K562 (cell line): ENCODE measurements around the gene E2F1. TPM values are rescaled to one million over a fixed set of nuclear protein-coding genes. Genes with fewer than 3 reads are reported as not detected.

Experiments used
- ARID1B ChIP-seq: fragments of 450-650 bp; IDR thresholded peaks from 2 replicates; pipeline ENCODE4 v1.6.1; 2016; ENCODE audit warnings: antibody characterized with exemption, mild to moderate bottlenecking, inconsistent platforms
- CXXC5 ChIP-seq: fragments of 250-450 bp; sonication (Bioruptor Pico); IDR thresholded peaks from 2 replicates; pipeline ENCODE4 v1.8.0; 2022; ENCODE audit warnings: inconsistent platforms, mild to moderate bottlenecking, moderate library complexity
- E2F5 ChIP-seq: sonication (generic); formaldehyde crosslinking; IDR thresholded peaks from 2 replicates; pipeline ENCODE4 v1.8.0; 2022; ENCODE audit warnings: mild to moderate bottlenecking, missing genetic modification reagents
- HDAC6 ChIP-seq: IDR thresholded peaks from 2 replicates; pipeline ENCODE4 v1.6.1; 2012; ENCODE audit warnings: low read depth, mild to moderate bottlenecking, control low read depth, inconsistent platforms, low read length, moderate library complexity
- HES1 ChIP-seq: fragments of 450-650 bp; IDR thresholded peaks from 2 replicates; pipeline ENCODE4 v1.6.1; 2016; ENCODE audit warnings: low read depth, mild to moderate bottlenecking, moderate library complexity
- JUN ChIP-seq, 2 experiments: sonication (generic) in 1 of 2; formaldehyde crosslinking in 1 of 2; IDR thresholded peaks; 2 replicates each; pipeline versions ENCODE4 v1.6.1 to v1.8.0; 2012 to 2022; ENCODE audit warnings: borderline replicate concordance in 2 of 2, mild to moderate bottlenecking in 2 of 2, improper control_type of control experiment in 1 of 2, low read depth in 1 of 2, low read length in 1 of 2, missing genetic modification reagents in 1 of 2
- NFE2L1 ChIP-seq: fragments of 450-650 bp; IDR thresholded peaks from 2 replicates; pipeline ENCODE4 v1.6.1; 2016; ENCODE audit warnings: missing genetic modification characterization, low read depth, mild to moderate bottlenecking, missing compliant biosample characterization, moderate library complexity, borderline replicate concordance
- RAD51 ChIP-seq: fragments of 450-650 bp; IDR thresholded peaks from 2 replicates; pipeline ENCODE4 v1.7.1; 2016; ENCODE audit warnings: low read depth, mild to moderate bottlenecking, borderline replicate concordance
- ZEB2 ChIP-seq: fragments of 450-650 bp; IDR thresholded peaks from 2 replicates; pipeline ENCODE4 v1.6.1; 2016
- ZNF146 ChIP-seq: IDR thresholded peaks from one replicate; pipeline ENCODE4 v1.6.1; 2018; ENCODE audit warnings: missing compliant biosample characterization; ENCODE audit not compliant: unreplicated experiment
- ZNF165 ChIP-seq: fragments of 250-450 bp; sonication (Bioruptor Pico); IDR thresholded peaks from 2 replicates; pipeline ENCODE4 v1.4.0; 2020; ENCODE audit warnings: borderline replicate concordance
- ZNF24 ChIP-seq: fragments of 450-650 bp; IDR thresholded peaks from 2 replicates; pipeline ENCODE4 v1.6.1; 2016
- ZNF778 ChIP-seq: fragments of 450-650 bp; formaldehyde crosslinking; IDR thresholded peaks from 2 replicates; pipeline ENCODE4 v1.4.0; 2020; ENCODE audit warnings: mild to moderate bottlenecking, moderate library complexity
- polyA plus RNA-seq, 8 experiments: library from polyadenylated mRNA; depleted of rRNA in 4 of 8; stranded (reverse) in 5 of 8; unstranded in 3 of 8; fragments of >200 nt; fragmentation: Nextera tagmentation in 2 of 8; fragmentation: Illumina TruSeq in 1 of 8; extraction: Ambion mirVana in 2 of 8; extraction: Trizol in 1 of 8; gene quantifications; 2 replicates each; pipeline versions ENCODE4 v1.2.1 to v1.2.3, GENCODE V29; 2011 to 2014; ENCODE audit warnings: inconsistent platforms in 1 of 8, missing spikeins in 1 of 8
- total RNA-seq, 7 experiments: library from RNA; depleted of rRNA in 6 of 7; stranded (reverse); fragments of >200 nt in 6 of 7; fragmentation: Illumina TruSeq in 2 of 7; extraction: Trizol in 2 of 7; gene quantifications; 2 replicates each; pipeline versions ENCODE4 v1.2.1 to v1.2.3, GENCODE V29; 2011 to 2021; ENCODE audit warnings: low replicate concordance in 1 of 7
- TF ChIP-seq, protein P1 (sequence below): fragments of 450-650 bp; IDR thresholded peaks from 2 replicates; pipeline ENCODE4 v1.6.1; 2017; ENCODE audit warnings: antibody characterized with exemption
- TF ChIP-seq, protein P2 (sequence below), 2 experiments: fragments of 250-450 bp in 1 of 2; fragments of 450-650 bp in 1 of 2; sonication (Bioruptor Pico) in 1 of 2; IDR thresholded peaks; 2 replicates each; pipeline versions ENCODE4 v1.6.1 to v1.8.0; 2016 to 2021; ENCODE audit warnings: mild to moderate bottlenecking in 2 of 2, moderate library complexity in 2 of 2, missing compliant biosample characterization in 1 of 2, missing genetic modification characterization in 1 of 2
- TF ChIP-seq, protein P3 (sequence below): sonication (generic); formaldehyde crosslinking; IDR thresholded peaks from 2 replicates; pipeline ENCODE4 v1.8.0; 2022; ENCODE audit warnings: mild to moderate bottlenecking, missing genetic modification reagents, borderline replicate concordance
- TF ChIP-seq, protein P4 (sequence below): fragments of 450-650 bp; IDR thresholded peaks from 2 replicates; pipeline ENCODE4 v1.6.1; 2016; ENCODE audit warnings: antibody characterized with exemption
- TF ChIP-seq, protein P5 (sequence below): fragments of 250-450 bp; sonication (Bioruptor Pico); IDR thresholded peaks from 2 replicates; pipeline ENCODE4 v1.8.0; 2021; ENCODE audit warnings: borderline replicate concordance, mild to moderate bottlenecking, moderate library complexity; ENCODE audit not compliant: poor library complexity, severe bottlenecking

The E2F1 gene
- total and polyA plus RNA-seq, 9 of the 15 experiments (the other 6 are each of a cell fraction or from before 2014, with no cell fraction given): 0.14 to 30.6 (median 13.1) TPM

DNA sequence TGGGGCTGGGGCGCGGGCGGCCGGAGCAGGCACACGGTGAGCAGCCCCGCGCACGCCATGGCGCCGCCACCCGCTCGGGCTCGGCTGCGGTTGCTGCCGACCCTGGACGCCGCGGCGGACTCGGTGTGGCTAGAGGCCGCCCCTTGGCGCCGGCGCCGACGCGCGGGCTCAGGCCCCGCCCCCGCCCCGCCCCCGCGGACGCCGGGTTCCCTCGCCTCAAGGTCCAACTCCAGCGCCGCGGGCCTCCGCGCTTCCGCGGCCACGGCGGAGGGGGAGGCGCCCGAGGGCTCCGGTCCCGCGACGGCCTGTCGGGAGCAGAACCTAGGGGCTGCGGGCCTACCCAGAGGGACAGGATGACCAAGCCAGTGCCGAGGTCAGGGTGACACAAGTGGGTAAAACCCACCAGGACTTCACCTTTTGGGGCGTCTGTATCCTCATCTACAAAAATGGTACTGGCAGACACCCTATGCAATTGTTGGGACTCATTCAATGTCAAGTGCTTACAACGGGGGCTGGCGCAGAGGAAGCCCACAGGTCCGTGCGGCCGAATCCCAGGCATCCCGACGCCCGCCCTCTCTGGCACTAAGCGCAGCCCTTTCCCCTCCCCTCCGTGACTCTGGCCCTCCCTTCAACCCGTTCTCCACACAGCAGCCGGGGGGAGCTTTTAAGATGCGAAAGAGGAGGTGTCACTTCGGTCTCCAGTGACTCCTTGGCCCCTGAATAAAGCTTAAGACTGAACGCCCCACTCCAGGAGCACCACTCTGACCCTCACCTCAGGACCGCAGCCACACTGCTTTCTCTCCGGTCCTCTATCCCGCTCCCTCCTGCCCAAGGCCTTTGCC, 11.7 kb downstream of the E2F1 start, which contains the start of gene NECAB3 (continued):
- TF ChIP-seq ZNF165 (CRISPR knock-in tag): no peak
- TF ChIP-seq HDAC6: no peak
- TF ChIP-seq, protein P1, sequence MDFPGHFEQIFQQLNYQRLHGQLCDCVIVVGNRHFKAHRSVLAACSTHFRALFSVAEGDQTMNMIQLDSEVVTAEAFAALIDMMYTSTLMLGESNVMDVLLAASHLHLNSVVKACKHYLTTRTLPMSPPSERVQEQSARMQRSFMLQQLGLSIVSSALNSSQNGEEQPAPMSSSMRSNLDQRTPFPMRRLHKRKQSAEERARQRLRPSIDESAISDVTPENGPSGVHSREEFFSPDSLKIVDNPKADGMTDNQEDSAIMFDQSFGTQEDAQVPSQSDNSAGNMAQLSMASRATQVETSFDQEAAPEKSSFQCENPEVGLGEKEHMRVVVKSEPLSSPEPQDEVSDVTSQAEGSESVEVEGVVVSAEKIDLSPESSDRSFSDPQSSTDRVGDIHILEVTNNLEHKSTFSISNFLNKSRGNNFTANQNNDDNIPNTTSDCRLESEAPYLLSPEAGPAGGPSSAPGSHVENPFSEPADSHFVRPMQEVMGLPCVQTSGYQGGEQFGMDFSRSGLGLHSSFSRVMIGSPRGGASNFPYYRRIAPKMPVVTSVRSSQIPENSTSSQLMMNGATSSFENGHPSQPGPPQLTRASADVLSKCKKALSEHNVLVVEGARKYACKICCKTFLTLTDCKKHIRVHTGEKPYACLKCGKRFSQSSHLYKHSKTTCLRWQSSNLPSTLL: peak; percentile 72; the same call in 1 of the 2 replicates
- no peak for TF ChIP-seq ZEB2
- peak; percentile 84 for TF ChIP-seq CXXC5 (CRISPR knock-in tag)
- TF ChIP-seq, protein P2, sequence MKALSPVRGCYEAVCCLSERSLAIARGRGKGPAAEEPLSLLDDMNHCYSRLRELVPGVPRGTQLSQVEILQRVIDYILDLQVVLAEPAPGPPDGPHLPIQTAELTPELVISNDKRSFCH (CRISPR knock-in tag; IDR thresholded peaks at IDR 0.05): no peak
- TF ChIP-seq, protein P2 (tag; IDR thresholded peaks at IDR 0.05): no peak
- TF ChIP-seq E2F5: no peak
- TF ChIP-seq ZNF24: no peak
- TF ChIP-seq ARID1B: no peak
- TF ChIP-seq ZNF146 (CRISPR knock-in tag): no peak
- TF ChIP-seq HES1: no peak
- TF ChIP-seq, protein P3, sequence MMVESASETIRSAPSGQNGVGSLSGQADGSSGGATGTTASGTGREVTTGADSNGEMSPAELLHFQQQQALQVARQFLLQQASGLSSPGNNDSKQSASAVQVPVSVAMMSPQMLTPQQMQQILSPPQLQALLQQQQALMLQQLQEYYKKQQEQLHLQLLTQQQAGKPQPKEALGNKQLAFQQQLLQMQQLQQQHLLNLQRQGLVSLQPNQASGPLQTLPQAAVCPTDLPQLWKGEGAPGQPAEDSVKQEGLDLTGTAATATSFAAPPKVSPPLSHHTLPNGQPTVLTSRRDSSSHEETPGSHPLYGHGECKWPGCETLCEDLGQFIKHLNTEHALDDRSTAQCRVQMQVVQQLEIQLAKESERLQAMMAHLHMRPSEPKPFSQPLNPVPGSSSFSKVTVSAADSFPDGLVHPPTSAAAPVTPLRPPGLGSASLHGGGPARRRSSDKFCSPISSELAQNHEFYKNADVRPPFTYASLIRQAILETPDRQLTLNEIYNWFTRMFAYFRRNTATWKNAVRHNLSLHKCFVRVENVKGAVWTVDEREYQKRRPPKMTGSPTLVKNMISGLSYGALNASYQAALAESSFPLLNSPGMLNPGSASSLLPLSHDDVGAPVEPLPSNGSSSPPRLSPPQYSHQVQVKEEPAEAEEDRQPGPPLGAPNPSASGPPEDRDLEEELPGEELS: no peak
- TF ChIP-seq, protein P4, sequence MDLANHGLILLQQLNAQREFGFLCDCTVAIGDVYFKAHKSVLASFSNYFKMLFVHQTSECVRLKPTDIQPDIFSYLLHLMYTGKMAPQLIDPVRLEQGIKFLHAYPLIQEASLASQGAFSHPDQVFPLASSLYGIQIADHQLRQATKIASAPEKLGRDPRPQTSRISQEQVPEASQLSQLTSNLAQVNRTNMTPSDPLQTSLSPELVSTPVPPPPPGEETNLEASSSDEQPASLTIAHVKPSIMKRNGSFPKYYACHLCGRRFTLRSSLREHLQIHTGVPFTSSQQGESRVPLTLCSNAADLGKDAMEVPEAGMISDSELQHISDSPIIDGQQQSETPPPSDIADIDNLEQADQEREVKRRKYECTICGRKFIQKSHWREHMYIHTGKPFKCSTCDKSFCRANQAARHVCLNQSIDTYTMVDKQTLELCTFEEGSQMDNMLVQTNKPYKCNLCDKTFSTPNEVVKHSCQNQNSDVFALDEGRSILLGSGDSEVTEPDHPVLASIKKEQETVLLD: no peak
- TF ChIP-seq NFE2L1 (tag): no peak
- TF ChIP-seq, protein P5, sequence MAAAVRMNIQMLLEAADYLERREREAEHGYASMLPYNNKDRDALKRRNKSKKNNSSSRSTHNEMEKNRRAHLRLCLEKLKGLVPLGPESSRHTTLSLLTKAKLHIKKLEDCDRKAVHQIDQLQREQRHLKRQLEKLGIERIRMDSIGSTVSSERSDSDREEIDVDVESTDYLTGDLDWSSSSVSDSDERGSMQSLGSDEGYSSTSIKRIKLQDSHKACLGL (CRISPR knock-in tag): no peak
- no peak for TF ChIP-seq RAD51
- TF ChIP-seq ZNF778 (CRISPR knock-in tag): no peak
- no peak for TF ChIP-seq JUN (IDR thresholded peaks at IDR 0.05; ENCODE audit: borderline replicate concordance, low read depth, low read length)
- TF ChIP-seq JUN (CRISPR knock-in tag; IDR thresholded peaks at IDR 0.05; ENCODE audit: borderline replicate concordance): no peak
